NCI-H1092 (cell line): ENCODE data around the gene TARDBP.
"Not testable (repeated sequence)": the region's sequence is repeated elsewhere in the genome, so short reads cannot be mapped to it uniquely, and the experiment has no call there.

ENCODE experiments used
- DNase-seq: peaks from one replicate; lab custom pipeline; 2025; lab: John Stamatoyannopoulos, UW

The TARDBP gene

GRCh38 chr1:11042995-11043874 lies 30.8 kb downstream of the TARDBP start:
- no peak for DNase-seq

- DNase-seq = no peak
These were observed 31.8 kb downstream of the TARDBP start for GRCh38 chr1:11044086-11044848.

- DNase-seq = no peak
These were observed 32.5 kb downstream of the TARDBP start for GRCh38 chr1:11044849-11045427.

GRCh38 chr1:11045428-11046269 lies 33.2 kb downstream of the TARDBP start:
- DNase-seq = no peak

- DNase-seq = no peak
These were observed 33.8 kb downstream of the TARDBP start for GRCh38 chr1:11046270-11046566.

GRCh38 chr1:11046625-11047365 lies 34.3 kb downstream of the TARDBP start, which contains the start of gene MASP2:
TSS of gene MASP2 (minus strand) at chr1:11047239. CDS start at chr1:11047207, 32 bp downstream.
- no peak for DNase-seq

- not testable (repeated sequence) for DNase-seq
These were observed 38.7 kb downstream of the TARDBP start for GRCh38 chr1:11051121-11051520.

GRCh38 chr1:11051781-11052511 lies 39.5 kb downstream of the TARDBP start:
- no peak for DNase-seq

- DNase-seq = peak; percentile 46
These were observed 40.6 kb downstream of the TARDBP start for GRCh38 chr1:11052839-11053757.

GRCh38 chr1:11053758-11054137 lies 41.3 kb downstream of the TARDBP start:
- no peak for DNase-seq

GRCh38 chr1:11054181-11054580 lies 41.7 kb downstream of the TARDBP start:
- no peak for DNase-seq

GRCh38 chr1:11054666-11055065 lies 42.2 kb downstream of the TARDBP start:
- no peak for DNase-seq

- DNase-seq = no peak
These were observed 43.2 kb downstream of the TARDBP start for GRCh38 chr1:11055676-11056075.

GRCh38 chr1:11056504-11056903 lies 44.0 kb downstream of the TARDBP start:
- no peak for DNase-seq

- no peak for DNase-seq
These were observed 45.0 kb downstream of the TARDBP start for GRCh38 chr1:11057477-11057876.

GRCh38 chr1:11058026-11058425 lies 45.6 kb downstream of the TARDBP start:
- DNase-seq = no peak

GRCh38 chr1:11058595-11059154 lies 46.2 kb downstream of the TARDBP start:
- DNase-seq = no peak

- DNase-seq = peak; percentile 31
These were observed 46.9 kb downstream of the TARDBP start for GRCh38 chr1:11059155-11059967.
